ENCODE results near the gene ECHS1.

DNA sequence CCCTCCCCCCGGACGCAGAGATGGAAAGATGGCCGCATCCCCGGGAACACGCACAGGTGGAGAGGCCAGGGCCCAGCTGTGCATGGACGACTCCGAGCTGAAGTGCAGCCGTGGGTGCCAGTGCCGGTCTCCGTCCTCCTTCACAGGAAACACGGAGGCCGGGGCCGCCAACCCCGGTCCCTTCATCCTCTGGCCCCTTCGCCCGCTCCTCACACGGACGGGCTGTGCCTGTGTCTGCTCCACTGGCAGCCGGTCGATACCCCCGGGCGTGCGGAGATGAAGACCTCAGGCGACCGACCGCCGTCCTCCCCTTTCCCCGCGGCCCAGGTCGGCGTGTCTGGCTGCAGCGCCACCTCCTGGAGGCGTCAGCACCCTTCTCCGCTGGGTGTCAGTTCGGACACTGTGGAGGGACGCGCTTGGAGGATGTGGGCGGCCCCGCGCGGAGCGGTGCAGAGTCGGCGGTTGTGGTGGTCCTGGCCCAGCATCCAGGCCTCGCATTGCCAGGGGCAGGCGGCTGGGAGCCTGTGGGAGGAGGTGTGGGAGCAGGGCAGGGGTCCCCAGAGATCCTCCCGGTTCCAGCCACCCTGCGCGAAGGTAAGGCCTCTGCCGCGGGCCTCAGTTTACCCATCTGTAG is 54.5 kb downstream of the ECHS1 start:
- TF ChIP-seq, protein P1, sequence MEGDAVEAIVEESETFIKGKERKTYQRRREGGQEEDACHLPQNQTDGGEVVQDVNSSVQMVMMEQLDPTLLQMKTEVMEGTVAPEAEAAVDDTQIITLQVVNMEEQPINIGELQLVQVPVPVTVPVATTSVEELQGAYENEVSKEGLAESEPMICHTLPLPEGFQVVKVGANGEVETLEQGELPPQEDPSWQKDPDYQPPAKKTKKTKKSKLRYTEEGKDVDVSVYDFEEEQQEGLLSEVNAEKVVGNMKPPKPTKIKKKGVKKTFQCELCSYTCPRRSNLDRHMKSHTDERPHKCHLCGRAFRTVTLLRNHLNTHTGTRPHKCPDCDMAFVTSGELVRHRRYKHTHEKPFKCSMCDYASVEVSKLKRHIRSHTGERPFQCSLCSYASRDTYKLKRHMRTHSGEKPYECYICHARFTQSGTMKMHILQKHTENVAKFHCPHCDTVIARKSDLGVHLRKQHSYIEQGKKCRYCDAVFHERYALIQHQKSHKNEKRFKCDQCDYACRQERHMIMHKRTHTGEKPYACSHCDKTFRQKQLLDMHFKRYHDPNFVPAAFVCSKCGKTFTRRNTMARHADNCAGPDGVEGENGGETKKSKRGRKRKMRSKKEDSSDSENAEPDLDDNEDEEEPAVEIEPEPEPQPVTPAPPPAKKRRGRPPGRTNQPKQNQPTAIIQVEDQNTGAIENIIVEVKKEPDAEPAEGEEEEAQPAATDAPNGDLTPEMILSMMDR (IDR thresholded peaks at IDR 0.05 in 2 of 3, conservative IDR thresholded peaks at IDR 0.05 in 1 of 3; ENCODE audit: borderline replicate concordance in 1 of 3, insufficient read depth in 1 of 3, low read depth in 2 of 3, low read length in 2 of 3) = peak; percentile 55 to 61 (median 61)
- TF ChIP-seq POLR2A (IDR thresholded peaks at IDR 0.05; ENCODE audit: borderline replicate concordance, extremely low read depth, insufficient read depth, insufficient read length) (no peak), EZH2 (IDR thresholded peaks at IDR 0.05) (no peak), SP1 (IDR thresholded peaks at IDR 0.05; ENCODE audit: low read depth) (no peak), MAX (IDR thresholded peaks at IDR 0.05) (no peak), POLR2AphosphoS5 (IDR thresholded peaks at IDR 0.05; ENCODE audit: low read depth, low read length) (peak; percentile 36; the same call in 1 of the 2 replicates), ATF3 (IDR thresholded peaks at IDR 0.05) (no peak), ZNF274 (IDR thresholded peaks at IDR 0.05; ENCODE audit: low read depth, low read length) (no peak), ZBTB33 (IDR thresholded peaks at IDR 0.05; ENCODE audit: extremely low read depth, insufficient replicate concordance, low read length) (no peak), ELF1 (IDR thresholded peaks at IDR 0.05; ENCODE audit: borderline replicate concordance, low read depth) (no peak), TCF7L2 (IDR thresholded peaks at IDR 0.05; ENCODE audit: borderline replicate concordance, extremely low read depth, insufficient read depth, insufficient read length) (no peak)
